ENCODE results near the gene TSPAN9.

Gene TSPAN9

GRCh38 chr12:3313675-3314663 is 236.8 kb downstream of the TSPAN9 start:
- DNase-seq (ENCODE audit: low read depth in 2 of 2), result no peak

- no peak for DNase-seq (ENCODE audit: low read depth in 2 of 2)
Measured at GRCh38 chr12:3315201-3315661, 238.1 kb downstream of the TSPAN9 start.

GRCh38 chr12:3316776-3317480 is 239.7 kb downstream of the TSPAN9 start:
- no peak for DNase-seq (ENCODE audit: low read depth in 2 of 2)

- no peak for DNase-seq (ENCODE audit: low read depth in 2 of 2)
Measured at GRCh38 chr12:3317481-3317815, 240.3 kb downstream of the TSPAN9 start.

- no peak for DNase-seq (ENCODE audit: low read depth in 2 of 2)
Measured at GRCh38 chr12:3317841-3318501, 240.8 kb downstream of the TSPAN9 start.

GRCh38 chr12:3319723-3320492 is 242.7 kb downstream of the TSPAN9 start:
- DNase-seq (ENCODE audit: low read depth in 2 of 2), result no peak

- DNase-seq (ENCODE audit: low read depth in 2 of 2), result no peak
Measured at GRCh38 chr12:3320881-3321509, 243.8 kb downstream of the TSPAN9 start.

GRCh38 chr12:3321881-3322280 is 244.7 kb downstream of the TSPAN9 start:
- no peak for DNase-seq (ENCODE audit: low read depth in 2 of 2)

- DNase-seq (ENCODE audit: low read depth in 2 of 2), result no peak
Measured at GRCh38 chr12:3323002-3323685, 246.0 kb downstream of the TSPAN9 start.

- no peak for DNase-seq (ENCODE audit: low read depth in 2 of 2)
Measured at GRCh38 chr12:3325736-3326135, 248.6 kb downstream of the TSPAN9 start.

- no peak for DNase-seq (ENCODE audit: low read depth in 2 of 2)
Measured at GRCh38 chr12:3326156-3326849, 249.1 kb downstream of the TSPAN9 start.

- no peak for DNase-seq (ENCODE audit: low read depth in 2 of 2)
Measured at GRCh38 chr12:3326850-3327780, 249.9 kb downstream of the TSPAN9 start.

- DNase-seq (ENCODE audit: low read depth in 2 of 2), result no peak
Measured at GRCh38 chr12:3328081-3328480, 250.9 kb downstream of the TSPAN9 start.

- no peak for DNase-seq (ENCODE audit: low read depth in 2 of 2)
Measured at GRCh38 chr12:3328571-3328970, 251.4 kb downstream of the TSPAN9 start.

GRCh38 chr12:3329361-3329760 is 252.2 kb downstream of the TSPAN9 start:
- no peak for DNase-seq (ENCODE audit: low read depth in 2 of 2)

GRCh38 chr12:3330976-3331510 is 253.9 kb downstream of the TSPAN9 start:
- DNase-seq (ENCODE audit: low read depth in 2 of 2), result no peak

GRCh38 chr12:3332188-3332587 is 255.0 kb downstream of the TSPAN9 start:
- no peak for DNase-seq (ENCODE audit: low read depth in 2 of 2)

- no peak for DNase-seq (ENCODE audit: low read depth in 2 of 2)
Measured at GRCh38 chr12:3333583-3333982, 256.4 kb downstream of the TSPAN9 start.

Data from stimulated activated CD8-positive, alpha-beta memory T cell treated with anti-CD3 and anti-CD28 coated beads, Interleukin-15, amount 100 ng/mL, for 4 hours (primary cell).